Progenitor cell of endocrine pancreas (in vitro differentiated cells): ENCODE data around the gene SH3PXD2B. TPM values are rescaled to one million over a fixed set of nuclear protein-coding genes. Genes with fewer than 3 reads are reported as not detected.

Experiments
- DNase-seq: peaks from one replicate; pipeline ENCODE4 v3.0.0; 2021; ENCODE audit warnings: low spot score; ENCODE audit not compliant: unreplicated experiment
- H3K27ac Mint-ChIP-seq: 2 replicates; pipeline ENCODE4 v1.8.0; 2021; ENCODE audit warnings: mild to moderate bottlenecking, moderate library complexity, mixed read lengths
- H3K27me3 Mint-ChIP-seq: 2 replicates; pipeline ENCODE4 v1.8.0; 2021; ENCODE audit warnings: mixed read lengths
- H3K36me3 Mint-ChIP-seq: 2 replicates; pipeline ENCODE4 v1.8.0; 2022; ENCODE audit warnings: mixed read lengths; ENCODE audit not compliant: insufficient read depth
- H3K4me1 Mint-ChIP-seq: 2 replicates; pipeline ENCODE4 v1.8.0; 2021; ENCODE audit warnings: low read depth, mixed read lengths
- H3K4me3 Mint-ChIP-seq: 2 replicates; pipeline ENCODE4 v1.8.0; 2021; ENCODE audit warnings: low read depth, mild to moderate bottlenecking, moderate library complexity, mixed read lengths
- H3K9me3 Mint-ChIP-seq: 2 replicates; pipeline ENCODE4 v1.8.0; 2021; ENCODE audit warnings: low read depth, mixed read lengths
- total RNA-seq: library from RNA; stranded (reverse); gene quantifications from 2 replicates; pipeline ENCODE4 v1.2.1, GENCODE V29; 2021
- TF ChIP-seq, protein P1 (sequence below): fragments of 200-600 bp; sonication (generic); IDR thresholded peaks from one replicate; pipeline ENCODE4 v1.5.0; 2021; ENCODE audit warnings: antibody characterized with exemption, mild to moderate bottlenecking; ENCODE audit not compliant: unreplicated experiment

The SH3PXD2B gene
- total RNA-seq, 1 donor from 2014 or later = 79.8 TPM

- Mint-ChIP-seq H3K4me3 (no peak overlapping the region), H3K36me3 (peaks cover 65% of the 10 kb centered on the region), H3K27ac (no peak overlapping the region), H3K9me3 (peaks cover 6% of the 10 kb centered on the region), H3K27me3 (no peaks in the 10 kb centered on the region), H3K4me1 (no peaks in the 10 kb centered on the region)
- DNase-seq = no peak
- TF ChIP-seq, protein P1, sequence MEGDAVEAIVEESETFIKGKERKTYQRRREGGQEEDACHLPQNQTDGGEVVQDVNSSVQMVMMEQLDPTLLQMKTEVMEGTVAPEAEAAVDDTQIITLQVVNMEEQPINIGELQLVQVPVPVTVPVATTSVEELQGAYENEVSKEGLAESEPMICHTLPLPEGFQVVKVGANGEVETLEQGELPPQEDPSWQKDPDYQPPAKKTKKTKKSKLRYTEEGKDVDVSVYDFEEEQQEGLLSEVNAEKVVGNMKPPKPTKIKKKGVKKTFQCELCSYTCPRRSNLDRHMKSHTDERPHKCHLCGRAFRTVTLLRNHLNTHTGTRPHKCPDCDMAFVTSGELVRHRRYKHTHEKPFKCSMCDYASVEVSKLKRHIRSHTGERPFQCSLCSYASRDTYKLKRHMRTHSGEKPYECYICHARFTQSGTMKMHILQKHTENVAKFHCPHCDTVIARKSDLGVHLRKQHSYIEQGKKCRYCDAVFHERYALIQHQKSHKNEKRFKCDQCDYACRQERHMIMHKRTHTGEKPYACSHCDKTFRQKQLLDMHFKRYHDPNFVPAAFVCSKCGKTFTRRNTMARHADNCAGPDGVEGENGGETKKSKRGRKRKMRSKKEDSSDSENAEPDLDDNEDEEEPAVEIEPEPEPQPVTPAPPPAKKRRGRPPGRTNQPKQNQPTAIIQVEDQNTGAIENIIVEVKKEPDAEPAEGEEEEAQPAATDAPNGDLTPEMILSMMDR = no peak
These were observed 58.1 kb downstream of the SH3PXD2B start for GRCh38 chr5:172396220-172396619.

DNA sequence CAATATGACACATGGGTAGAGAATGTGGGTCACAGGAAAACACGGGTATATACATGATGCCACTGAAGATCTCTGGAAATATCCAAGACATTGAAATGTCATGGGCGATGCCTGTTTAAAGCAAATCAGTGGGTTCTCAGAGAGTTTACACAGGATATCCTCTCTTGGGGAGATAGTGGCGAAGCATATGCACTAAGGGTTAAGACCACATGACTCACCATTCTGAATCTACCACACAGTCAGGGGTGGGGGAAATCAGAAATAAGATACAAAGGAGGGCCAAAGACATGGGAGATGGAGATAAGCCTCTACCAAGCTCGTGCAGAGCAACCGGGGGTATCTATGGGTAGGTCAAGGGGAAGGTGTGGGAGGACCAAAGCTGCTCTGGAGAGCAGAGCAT lies 58.8 kb downstream of the SH3PXD2B start:
- DNase-seq = no peak
- no peaks in the 10 kb centered on the region for H3K4me1 Mint-ChIP-seq
- peaks cover 6% of the 10 kb centered on the region for H3K9me3 Mint-ChIP-seq
- TF ChIP-seq, protein P1 = no peak
- H3K27me3 Mint-ChIP-seq = no peaks in the 10 kb centered on the region
- no peak overlapping the region for H3K4me3 Mint-ChIP-seq
- peaks cover 62% of the 10 kb centered on the region for H3K36me3 Mint-ChIP-seq
- H3K27ac Mint-ChIP-seq = peak overlapping the region; percentile 4

GRCh38 chr5:172389578-172390112 lies 64.7 kb downstream of the SH3PXD2B start:
- DNase-seq = no peak
- TF ChIP-seq, protein P1 = no peak
- H3K4me3 Mint-ChIP-seq = no peak overlapping the region
- no peak overlapping the region for H3K27ac Mint-ChIP-seq
- H3K27me3 Mint-ChIP-seq = no peaks in the 10 kb centered on the region
- H3K9me3 Mint-ChIP-seq = no peaks in the 10 kb centered on the region
- H3K4me1 Mint-ChIP-seq = no peaks in the 10 kb centered on the region
- peaks cover 30% of the 10 kb centered on the region for H3K36me3 Mint-ChIP-seq

- Mint-ChIP-seq H3K27ac (no peak overlapping the region), H3K36me3 (peaks cover 22% of the 10 kb centered on the region), H3K4me3 (no peak overlapping the region), H3K9me3 (no peaks in the 10 kb centered on the region), H3K4me1 (peaks cover 6% of the 10 kb centered on the region), H3K27me3 (no peaks in the 10 kb centered on the region)
- no peak for DNase-seq
- TF ChIP-seq, protein P1 = no peak
These were observed 66.0 kb downstream of the SH3PXD2B start for GRCh38 chr5:172388246-172388733.

DNA sequence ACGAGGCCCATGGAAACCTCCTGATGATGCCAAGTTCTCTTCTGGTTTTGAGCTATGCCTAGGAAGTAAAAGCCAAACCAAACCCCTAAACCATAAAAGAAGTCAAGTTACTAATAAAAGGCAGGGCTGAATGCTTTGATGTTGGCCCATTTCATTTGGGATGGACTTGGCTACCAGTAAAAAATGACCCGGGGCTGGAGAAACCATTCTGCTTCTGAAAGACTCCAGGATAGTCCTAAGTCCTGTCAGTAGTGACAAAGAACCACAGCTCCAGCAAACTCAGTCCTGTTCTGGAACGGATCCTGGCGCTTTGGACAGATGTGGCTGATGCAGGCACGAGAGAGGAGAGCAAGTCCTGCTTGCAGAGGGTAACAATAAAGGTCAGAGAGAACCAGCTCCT lies 68.6 kb downstream of the SH3PXD2B start:
- no peaks in the 10 kb centered on the region for H3K9me3 Mint-ChIP-seq
- no peak for DNase-seq
- peaks cover 25% of the 10 kb centered on the region for H3K36me3 Mint-ChIP-seq
- H3K27me3 Mint-ChIP-seq = no peaks in the 10 kb centered on the region
- TF ChIP-seq, protein P1 = no peak
- H3K27ac Mint-ChIP-seq = no peak overlapping the region
- H3K4me1 Mint-ChIP-seq = peaks cover 11% of the 10 kb centered on the region
- H3K4me3 Mint-ChIP-seq = no peak overlapping the region
